WTC11 (cell line): ENCODE results near the gene PKIB. TPM values are rescaled to one million over a fixed set of nuclear protein-coding genes. Genes with fewer than 3 reads are reported as not detected.

Experiments
- ATAC-seq: fragments of 200-7000 bp; cut with Tn5 transposase; 2 replicates; pipeline ENCODE4 v1.10.0; 2021; ENCODE audit warnings: mild to moderate bottlenecking, moderate library complexity
- CTCF ChIA-PET: fragments of 300-600 bp; sonication (Branson Sonifier 250); formaldehyde crosslinking; loops from one replicate; lab custom pipeline; 2021; ENCODE audit warnings: antibody characterized with exemption; lab: Charles Lee
- POLR2A ChIA-PET: fragments of 350-600 bp; sonication (Branson Sonifier 250); formaldehyde crosslinking; loops from one replicate; lab custom pipeline; 2021; ENCODE audit warnings: antibody characterized with exemption; lab: Charles Lee
- DNase-seq: peaks from one replicate; pipeline ENCODE4 v3.0.0; 2021; ENCODE audit warnings: low spot score
- H3K27ac Mint-ChIP-seq: 2 replicates; pipeline ENCODE4 v1.8.0; 2021; ENCODE audit warnings: mixed read lengths
- H3K27me3 Mint-ChIP-seq: 2 replicates; pipeline ENCODE4 v1.8.0; 2021; ENCODE audit warnings: low read depth, mild to moderate bottlenecking, moderate library complexity, mixed read lengths
- H3K36me3 Mint-ChIP-seq: 2 replicates; pipeline ENCODE4 v1.8.0; 2021; ENCODE audit warnings: mixed read lengths
- H3K4me1 Mint-ChIP-seq: 2 replicates; pipeline ENCODE4 v1.8.0; 2022; ENCODE audit warnings: mixed read lengths
- H3K4me3 Mint-ChIP-seq: 2 replicates; pipeline ENCODE4 v1.8.0; 2021; ENCODE audit warnings: mild to moderate bottlenecking, moderate library complexity, mixed read lengths
- H3K9me3 Mint-ChIP-seq: 2 replicates; pipeline ENCODE4 v1.8.0; 2021; ENCODE audit warnings: mixed read lengths
- AFF4 ChIP-seq: sonication (generic); formaldehyde crosslinking; IDR thresholded peaks from 2 replicates; pipeline ENCODE4 v1.8.1; 2023; ENCODE audit warnings: mild to moderate bottlenecking, missing genetic modification reagents, borderline replicate concordance
- CBFB ChIP-seq: sonication (generic); formaldehyde crosslinking; IDR thresholded peaks from 2 replicates; pipeline ENCODE4 v1.8.1; 2022; ENCODE audit warnings: mild to moderate bottlenecking, low read depth, missing genetic modification reagents
- CDX4 ChIP-seq: fragments of 250-450 bp; sonication (Bioruptor Pico); IDR thresholded peaks from 2 replicates; pipeline ENCODE4 v1.9.0; 2021; ENCODE audit warnings: moderate library complexity, mild to moderate bottlenecking, inconsistent platforms, borderline replicate concordance
- CTCF ChIP-seq: fragments of 200-600 bp; IDR thresholded peaks from 2 replicates; pipeline ENCODE4 v1.8.0; 2022; ENCODE audit warnings: antibody characterized with exemption
- E2F1 ChIP-seq: sonication (generic); formaldehyde crosslinking; IDR thresholded peaks from 2 replicates; pipeline ENCODE4 v1.8.0; 2022; ENCODE audit warnings: mild to moderate bottlenecking, missing genetic modification reagents
- EMX1 ChIP-seq: fragments of 250-450 bp; sonication (Bioruptor Pico); IDR thresholded peaks from 2 replicates; pipeline ENCODE4 v1.8.0; 2021; ENCODE audit warnings: mild to moderate bottlenecking
- FOXJ3 ChIP-seq: sonication (generic); formaldehyde crosslinking; IDR thresholded peaks from 2 replicates; pipeline ENCODE4 v1.9.0; 2021; ENCODE audit warnings: missing genetic modification reagents, mild to moderate bottlenecking, borderline replicate concordance
- GABPB1 ChIP-seq: sonication (generic); formaldehyde crosslinking; IDR thresholded peaks from 2 replicates; pipeline ENCODE4 v1.8.1; 2023; ENCODE audit warnings: mild to moderate bottlenecking, missing genetic modification reagents
- GRHL2 ChIP-seq: fragments of 250-450 bp; sonication (Bioruptor Pico); IDR thresholded peaks from 2 replicates; pipeline ENCODE4 v1.8.0; 2022; ENCODE audit warnings: mild to moderate bottlenecking, moderate library complexity; ENCODE audit not compliant: insufficient replicate concordance, severe bottlenecking
- HMGA2 ChIP-seq: fragments of 250-450 bp; sonication (Bioruptor Pico); IDR thresholded peaks from 2 replicates; pipeline ENCODE4 v1.4.0; 2021; ENCODE audit warnings: mild to moderate bottlenecking, moderate library complexity
- HMGXB4 ChIP-seq: sonication (generic); formaldehyde crosslinking; IDR thresholded peaks from 2 replicates; pipeline ENCODE4 v1.8.1; 2023; ENCODE audit warnings: mild to moderate bottlenecking, moderate library complexity, missing genetic modification reagents
- IRF2 ChIP-seq: sonication (generic); formaldehyde crosslinking; IDR thresholded peaks from 2 replicates; pipeline ENCODE4 v1.8.0; 2022; ENCODE audit warnings: low read depth, missing genetic modification reagents, borderline replicate concordance
- JAZF1 ChIP-seq: fragments of 250-450 bp; sonication (Bioruptor Pico); IDR thresholded peaks from 2 replicates; pipeline ENCODE4 v1.9.0; 2021; ENCODE audit warnings: moderate library complexity, mild to moderate bottlenecking, inconsistent platforms
- OVOL2 ChIP-seq: fragments of 250-450 bp; sonication (Bioruptor Pico); IDR thresholded peaks from 2 replicates; pipeline ENCODE4 v1.9.0; 2021; ENCODE audit warnings: mild to moderate bottlenecking, borderline replicate concordance
- PRRX2 ChIP-seq: fragments of 250-450 bp; sonication (Bioruptor Pico); IDR thresholded peaks from 2 replicates; pipeline ENCODE4 v1.8.0; 2021; ENCODE audit warnings: mild to moderate bottlenecking
- RORB ChIP-seq: fragments of 250-450 bp; sonication (Bioruptor Pico); IDR thresholded peaks from 2 replicates; pipeline ENCODE4 v1.9.0; 2021; ENCODE audit warnings: mild to moderate bottlenecking
- USF1 ChIP-seq: sonication (generic); formaldehyde crosslinking; IDR thresholded peaks from 2 replicates; pipeline ENCODE4 v1.8.0; 2022; ENCODE audit warnings: mild to moderate bottlenecking, missing genetic modification reagents
- ZNF219 ChIP-seq: sonication (generic); formaldehyde crosslinking; IDR thresholded peaks from 2 replicates; pipeline ENCODE4 v1.8.0; 2023; ENCODE audit warnings: missing genetic modification reagents, mild to moderate bottlenecking, borderline replicate concordance
- ZSCAN18 ChIP-seq: fragments of 250-450 bp; sonication (Bioruptor Pico); IDR thresholded peaks from 2 replicates; pipeline ENCODE4 v2.1.2; 2022; ENCODE audit warnings: mild to moderate bottlenecking, moderate library complexity
- total RNA-seq: library from RNA; stranded (reverse); gene quantifications from 3 replicates; pipeline ENCODE4 v1.2.3, GENCODE V29; 2021

PKIB gene
- total RNA-seq, 1 experiment from 2014 or later = 26.4 TPM

GRCh38 chr6:122576888-122577287 lies 33.3 kb upstream of the PKIB start (continued):
- no peak for TF ChIP-seq EMX1 (CRISPR knock-in tag)
- no peak for TF ChIP-seq OVOL2 (CRISPR knock-in tag)
- no peak for TF ChIP-seq FOXJ3 (CRISPR knock-in tag)
- no peak for TF ChIP-seq HMGXB4 (CRISPR knock-in tag)
- TF ChIP-seq CDX4 (CRISPR knock-in tag) = no peak
- no peak for TF ChIP-seq ZNF219 (CRISPR knock-in tag)

GRCh38 chr6:122578961-122579360 lies 31.2 kb upstream of the PKIB start:
- H3K27ac Mint-ChIP-seq = no peak overlapping the region
- no peak for DNase-seq
- ChIA-PET POLR2A (no interaction called here), CTCF (no interaction called here)
- H3K4me3 Mint-ChIP-seq = no peak overlapping the region
- peaks cover 25% of the 10 kb centered on the region for H3K9me3 Mint-ChIP-seq
- peaks cover 4% of the 10 kb centered on the region for H3K36me3 Mint-ChIP-seq
- ATAC-seq = no peak
- TF ChIP-seq HMGA2 (CRISPR knock-in tag) = no peak
- TF ChIP-seq GRHL2 (CRISPR knock-in tag) = no peak
- TF ChIP-seq ZSCAN18 (CRISPR knock-in tag) = no peak
- TF ChIP-seq PRRX2 (CRISPR knock-in tag) = no peak
- TF ChIP-seq CTCF = no peak
- no peak for TF ChIP-seq E2F1 (CRISPR knock-in tag)
- no peak for TF ChIP-seq RORB
- no peak for TF ChIP-seq GABPB1 (CRISPR knock-in tag)
- no peak for TF ChIP-seq CBFB
- no peak for TF ChIP-seq OVOL2 (CRISPR knock-in tag)
- TF ChIP-seq EMX1 (CRISPR knock-in tag) = no peak
- TF ChIP-seq IRF2 = no peak
- no peak for TF ChIP-seq USF1 (CRISPR knock-in tag)
- TF ChIP-seq JAZF1 = no peak
- no peak for TF ChIP-seq AFF4 (CRISPR knock-in tag)
- no peaks in the 10 kb centered on the region for H3K4me1 Mint-ChIP-seq
- H3K27me3 Mint-ChIP-seq = no peaks in the 10 kb centered on the region
